Measurements from ENCODE around the gene NOXO1. TPM values are rescaled to one million over a fixed set of nuclear protein-coding genes. Genes with fewer than 3 reads are reported as not detected.

NOXO1 gene
- total RNA-seq, 1 experiment from 2014 or later, result 1.7 TPM

DNA sequence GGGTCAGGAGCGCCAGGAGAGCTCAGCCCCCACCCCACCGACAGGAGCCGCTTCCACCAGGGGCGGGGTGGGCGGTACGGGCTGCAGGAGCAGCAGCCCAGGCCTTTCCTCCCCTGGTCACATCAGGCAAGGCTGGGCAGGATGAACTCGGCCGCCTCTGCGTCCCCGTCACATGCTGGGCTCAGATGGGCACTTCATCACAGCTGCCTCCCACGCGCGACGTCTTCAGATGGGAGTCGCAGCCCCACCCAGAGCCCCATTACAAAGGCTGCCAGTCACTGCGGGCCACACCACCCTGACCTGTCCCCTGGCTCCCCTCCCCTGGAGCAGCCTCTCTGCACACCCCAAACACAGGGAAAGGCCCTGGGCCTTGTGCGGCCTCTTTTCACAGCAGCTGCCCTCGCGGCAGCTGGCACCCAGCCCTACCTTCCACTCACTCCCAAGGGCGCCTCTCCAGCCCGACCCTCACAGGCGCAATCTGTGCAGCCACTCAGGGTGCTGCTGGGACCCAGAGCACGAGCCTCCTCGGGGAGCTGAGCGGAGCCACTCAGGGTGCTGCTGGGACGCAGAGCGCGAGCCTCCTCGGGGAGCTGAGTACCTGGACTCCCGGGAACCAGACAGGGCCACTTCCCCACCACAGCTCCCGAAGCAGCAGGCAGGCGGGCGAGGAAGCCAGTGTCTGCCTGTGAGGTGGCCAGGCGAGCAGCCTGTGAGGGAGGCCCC is 23.7 kb upstream of the NOXO1 start:
- Histone ChIP-seq H2BK15ac (ENCODE audit: low read depth, low read length) (no peak overlapping the region), H3K79me1 (ENCODE audit: insufficient read depth, low read depth, low read length, poor library complexity, severe bottlenecking) (peaks cover 24% of the 10 kb centered on the region), H3K4ac (ENCODE audit: low read depth, low read length) (no peak overlapping the region), H4K5ac (ENCODE audit: insufficient read length, low read depth, low read length) (no peak overlapping the region), H3K18ac (ENCODE audit: insufficient read length, low read depth, low read length) (no peak overlapping the region), H4K91ac (ENCODE audit: insufficient read length, low read depth, low read length) (no peak overlapping the region), H2BK5ac (ENCODE audit: insufficient read length, low read length) (no peak overlapping the region), H3K56ac (ENCODE audit: insufficient read length, low read depth, low read length) (no peak overlapping the region), H2AFZ (ENCODE audit: low read length) (no peak overlapping the region), H3K23me2 (ENCODE audit: insufficient read length, low read depth, low read length, poor library complexity, severe bottlenecking) (peaks cover 6% of the 10 kb centered on the region), H3K9ac (ENCODE audit: extremely low read depth, insufficient read length, low read length) (no peak overlapping the region), H4K8ac (replicated peaks; ENCODE audit: insufficient read length, low read depth, low read length) (no peak overlapping the region), H3K9me3 (ENCODE audit: control insufficient read depth, low read depth, low read length) (no peaks in the 10 kb centered on the region), H3K14ac (ENCODE audit: insufficient read depth, low read length) (no peak overlapping the region), H2BK120ac (ENCODE audit: low read depth, low read length, poor library complexity, severe bottlenecking) (no peak overlapping the region), H3T11ph (ENCODE audit: low read length) (no peak overlapping the region), H3K4me1 (ENCODE audit: insufficient read depth, low read length) (peaks cover 2% of the 10 kb centered on the region; the same call in 1 of the 2 replicates), H2BK20ac (ENCODE audit: low read depth, low read length, poor library complexity, severe bottlenecking) (no peak overlapping the region), H3K27ac (ENCODE audit: insufficient read length, low read depth, low read length) (no peak overlapping the region), H4K20me1 (ENCODE audit: control insufficient read depth, insufficient read depth, insufficient read length) (no peaks in the 10 kb centered on the region), H2AK5ac (ENCODE audit: insufficient read length, low read length) (no peak overlapping the region), H3K4me2 (ENCODE audit: insufficient read depth, insufficient read length, low read length) (no peak overlapping the region), H3K79me2 (ENCODE audit: insufficient read depth, low read length) (peaks cover 26% of the 10 kb centered on the region; the same call in 1 of the 2 replicates), H2BK12ac (ENCODE audit: insufficient read length, low read depth, low read length) (no peak overlapping the region), H3K23ac (ENCODE audit: insufficient read length, low read depth, low read length) (no peak overlapping the region), H3K27me3 (ENCODE audit: insufficient read depth, low read length) (no peaks in the 10 kb centered on the region)
- Mint-ChIP-seq H3K36me3 (ENCODE audit: insufficient read depth in 1 of 3, low read depth in 3 of 3) (peaks cover 18 to 39% (median 38%) of the 10 kb centered on the region in 3 experiments), H3K27ac (peak overlapping the region in 1 of 3 experiments; percentile 28; a peak in 1 of 7 replicates), H3K4me3 (no peak overlapping the region), H3K27me3 (ENCODE audit: low read depth) (no peaks in the 10 kb centered on the region), H3K4me1 (peaks cover 18 to 30% of the 10 kb centered on the region in 2 experiments), H3K9me3 (no peaks in the 10 kb centered on the region; a peak in 1 of 5 replicates)
- DNase-seq, result no peak
- TF ChIP-seq, protein P1, sequence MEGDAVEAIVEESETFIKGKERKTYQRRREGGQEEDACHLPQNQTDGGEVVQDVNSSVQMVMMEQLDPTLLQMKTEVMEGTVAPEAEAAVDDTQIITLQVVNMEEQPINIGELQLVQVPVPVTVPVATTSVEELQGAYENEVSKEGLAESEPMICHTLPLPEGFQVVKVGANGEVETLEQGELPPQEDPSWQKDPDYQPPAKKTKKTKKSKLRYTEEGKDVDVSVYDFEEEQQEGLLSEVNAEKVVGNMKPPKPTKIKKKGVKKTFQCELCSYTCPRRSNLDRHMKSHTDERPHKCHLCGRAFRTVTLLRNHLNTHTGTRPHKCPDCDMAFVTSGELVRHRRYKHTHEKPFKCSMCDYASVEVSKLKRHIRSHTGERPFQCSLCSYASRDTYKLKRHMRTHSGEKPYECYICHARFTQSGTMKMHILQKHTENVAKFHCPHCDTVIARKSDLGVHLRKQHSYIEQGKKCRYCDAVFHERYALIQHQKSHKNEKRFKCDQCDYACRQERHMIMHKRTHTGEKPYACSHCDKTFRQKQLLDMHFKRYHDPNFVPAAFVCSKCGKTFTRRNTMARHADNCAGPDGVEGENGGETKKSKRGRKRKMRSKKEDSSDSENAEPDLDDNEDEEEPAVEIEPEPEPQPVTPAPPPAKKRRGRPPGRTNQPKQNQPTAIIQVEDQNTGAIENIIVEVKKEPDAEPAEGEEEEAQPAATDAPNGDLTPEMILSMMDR (conservative IDR thresholded peaks at IDR 0.05), result no peak
- no CpG with 5 or more reads among the region's 34 CpGs for WGBS (ENCODE audit: extremely low coverage, insufficient read length, low lambda C conversion rate)

Measured in H9 (cell line).